Ascending aorta (tissue), 2 donors: ENCODE measurements around the gene NPY1R. TPM values are rescaled to one million over a fixed set of nuclear protein-coding genes. Genes with fewer than 3 reads are reported as not detected.

ENCODE experiments used
- DNase-seq, 2 donors: peaks; one replicate each; pipeline ENCODE4 v3.0.0-alpha.2; 2019; ENCODE audit warnings: low spot score in 2 of 2
- H3K27ac ChIP-seq, 2 donors: fragments of 200-600 bp; sonication (generic); one replicate each; pipeline ENCODE4 v1.5.1; 2016 to 2017; ENCODE audit warnings: mild to moderate bottlenecking in 1 of 2
- H3K27me3 ChIP-seq: fragments of 200-600 bp; sonication (generic); one replicate; pipeline ENCODE4 v1.5.1; 2017
- H3K36me3 ChIP-seq, 2 donors: fragments of 200-600 bp; sonication (generic); one replicate each; pipeline ENCODE4 v1.5.1; 2016
- H3K4me1 ChIP-seq, 2 donors: fragments of 200-600 bp; sonication (generic); one replicate each; pipeline ENCODE4 v1.5.1; 2016 to 2017; ENCODE audit warnings: mild to moderate bottlenecking in 1 of 2
- H3K4me3 ChIP-seq, 2 donors: fragments of 200-600 bp; sonication (generic); one replicate each; pipeline ENCODE4 v1.5.1; 2016 to 2017; ENCODE audit warnings: mild to moderate bottlenecking in 1 of 2
- H3K9me3 ChIP-seq, 2 donors: fragments of 200-600 bp; sonication (generic); one replicate each; pipeline ENCODE4 v1.5.1; 2016
- CTCF ChIP-seq, 3 experiments: fragments of 200-600 bp in 2 of 3; fragments of 450-650 bp in 1 of 3; sonication (generic) in 2 of 3; IDR thresholded peaks; one replicate each; pipeline ENCODE4 v1.5.1; 2016 to 2019; ENCODE audit warnings: antibody characterized with exemption in 3 of 3, mild to moderate bottlenecking in 1 of 3, moderate library complexity in 1 of 3
- intact Hi-C: fragments of 100-400 bp; cut with DNase I; formaldehyde crosslinking; loops from one replicate; pipeline ENCODE4 v1.15.1; 2023
- total RNA-seq: library from RNA; depleted of rRNA; stranded (reverse); fragments of >200 nt; gene quantifications from one replicate; pipeline ENCODE4 v1.1.0, GENCODE V29; 2016

The NPY1R gene
- total RNA-seq, 1 donor from 2014 or later: 248 TPM

- no peak for DNase-seq
- Histone ChIP-seq H3K4me1 (no peaks in the 10 kb centered on the region), H3K27me3 (no peaks in the 10 kb centered on the region), H3K9me3 (peaks cover 0 to 7% of the 10 kb centered on the region in 2 donors), H3K27ac (no peak overlapping the region), H3K36me3 (no peaks in the 10 kb centered on the region), H3K4me3 (no peak overlapping the region)
- intact Hi-C loops: no loop called here
- no peak for TF ChIP-seq CTCF (IDR thresholded peaks at IDR 0.05)
These were observed 29.3 kb downstream of the NPY1R start for GRCh38 chr4:163303069-163303468.

GRCh38 chr4:163300445-163300844, 32.0 kb downstream of the NPY1R start:
- peaks cover 0 to 7% of the 10 kb centered on the region in 2 donors for H3K9me3 ChIP-seq
- no peaks in the 10 kb centered on the region for H3K4me1 ChIP-seq
- no peak for TF ChIP-seq CTCF (IDR thresholded peaks at IDR 0.05)
- no peaks in the 10 kb centered on the region for H3K36me3 ChIP-seq
- no peak overlapping the region for H3K4me3 ChIP-seq
- DNase-seq: no peak
- no peaks in the 10 kb centered on the region for H3K27me3 ChIP-seq
- no peak overlapping the region for H3K27ac ChIP-seq
- intact Hi-C loops: no loop called here

- Histone ChIP-seq H3K27me3 (no peaks in the 10 kb centered on the region), H3K36me3 (no peaks in the 10 kb centered on the region), H3K9me3 (peaks cover 0 to 7% of the 10 kb centered on the region in 2 donors), H3K27ac (no peak overlapping the region), H3K4me1 (no peaks in the 10 kb centered on the region), H3K4me3 (no peak overlapping the region)
- TF ChIP-seq CTCF (IDR thresholded peaks at IDR 0.05): no peak
- DNase-seq: no peak
- intact Hi-C loops: no loop called here
These were observed 37.3 kb downstream of the NPY1R start for GRCh38 chr4:163295138-163295537.

- peaks cover 0 to 3% of the 10 kb centered on the region in 2 donors for H3K9me3 ChIP-seq
- DNase-seq: no peak
- TF ChIP-seq CTCF (IDR thresholded peaks at IDR 0.05): no peak
- H3K27ac ChIP-seq: no peak overlapping the region
- no peaks in the 10 kb centered on the region for H3K27me3 ChIP-seq
- H3K36me3 ChIP-seq: no peaks in the 10 kb centered on the region
- H3K4me3 ChIP-seq: no peak overlapping the region
- intact Hi-C loops: no loop called here
- H3K4me1 ChIP-seq: no peaks in the 10 kb centered on the region
These were observed 48.1 kb downstream of the NPY1R start for GRCh38 chr4:163284304-163284703.

GRCh38 chr4:163280703-163281519, 51.5 kb downstream of the NPY1R start:
- Histone ChIP-seq H3K9me3 (peaks cover 0 to 3% of the 10 kb centered on the region in 2 donors), H3K4me3 (no peak overlapping the region), H3K4me1 (no peaks in the 10 kb centered on the region), H3K36me3 (no peaks in the 10 kb centered on the region), H3K27me3 (no peaks in the 10 kb centered on the region), H3K27ac (no peak overlapping the region)
- intact Hi-C loops: no loop called here
- DNase-seq: no peak
- TF ChIP-seq CTCF (IDR thresholded peaks at IDR 0.05): no peak
